ENCODE data around the gene OR2S2.

DNA sequence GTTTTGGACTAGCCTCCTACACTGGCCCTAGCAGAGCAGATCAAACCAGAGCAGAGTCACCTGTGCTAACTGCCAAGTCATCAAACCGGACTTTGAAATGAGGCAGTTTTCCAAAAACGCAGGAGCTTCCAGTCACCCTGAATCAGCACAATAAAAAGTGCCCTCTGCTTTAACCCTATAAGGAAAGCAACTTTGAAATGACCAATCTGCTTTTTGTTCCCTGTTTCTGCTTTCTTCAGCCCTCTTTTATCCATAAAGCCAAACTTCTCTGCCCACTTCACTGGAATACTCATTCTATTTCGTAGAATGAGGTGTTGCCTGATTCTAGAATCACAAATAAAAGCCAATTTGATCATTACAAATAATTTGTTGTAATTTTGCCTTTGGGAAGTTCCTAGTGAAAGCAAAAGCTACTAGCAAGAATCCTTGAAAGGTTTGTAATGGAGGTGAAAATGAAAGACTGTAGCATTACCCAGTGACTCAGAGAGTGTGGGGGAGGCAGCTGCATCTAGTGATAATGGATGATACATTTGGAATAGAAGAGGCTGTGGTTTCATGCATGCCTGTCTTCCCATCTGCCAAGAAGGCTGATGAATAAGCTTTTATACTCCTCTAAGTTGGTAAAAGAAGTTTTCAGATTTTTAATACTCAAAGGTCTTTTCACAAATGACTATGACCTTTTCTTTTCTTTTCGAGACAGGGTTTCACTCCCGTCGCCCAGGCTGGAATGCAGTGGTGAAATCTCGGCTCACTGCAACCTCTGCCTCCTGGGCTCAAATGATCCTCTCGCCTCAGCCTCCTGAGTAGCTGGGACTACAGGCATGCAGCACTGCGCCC lies 33.8 kb downstream of the OR2S2 start:
- TF ChIP-seq POLR2AphosphoS5 (IDR thresholded peaks at IDR 0.05; ENCODE audit: borderline replicate concordance, low read depth, low read length) (no peak), EZH2 (IDR thresholded peaks at IDR 0.05) (no peak), FOXP2 (optimal IDR thresholded peaks at IDR 0.05; ENCODE audit: control extremely low read depth, extremely low read length, insufficient read depth) (no peak)

Data from SK-N-MC (cell line).